Liver (tissue), 9 donors: ENCODE data around the gene ANO10. TPM values are rescaled to one million over a fixed set of nuclear protein-coding genes. Genes with fewer than 3 reads are reported as not detected.

Experiments used
- DNase-seq: peaks from one replicate; pipeline ENCODE4 v3.0.0-alpha.2; 2017; ENCODE audit warnings: low spot score
- H3K27ac ChIP-seq, 2 donors: one replicate each; pipeline ENCODE4 v1.7.0; 2013; ENCODE audit warnings: inconsistent platforms in 2 of 2, low read length in 2 of 2, control low read depth in 1 of 2, low read depth in 1 of 2, mild to moderate bottlenecking in 1 of 2
- H3K27me3 ChIP-seq, 4 donors: one replicate each; pipeline versions ENCODE4 v1.6.1 to v1.7.0; 2013; ENCODE audit warnings: low read length in 3 of 4, inconsistent platforms in 1 of 4, mild to moderate bottlenecking in 1 of 4, moderate library complexity in 1 of 4; ENCODE audit not compliant: control insufficient read depth in 4 of 4, insufficient read depth in 4 of 4
- H3K36me3 ChIP-seq, 4 donors: one replicate each; pipeline versions ENCODE4 v1.6.1 to v1.7.0; 2013; ENCODE audit warnings: low read length in 3 of 4, mild to moderate bottlenecking in 3 of 4, low read depth in 1 of 4, moderate library complexity in 1 of 4; ENCODE audit not compliant: control insufficient read depth in 4 of 4, insufficient read depth in 3 of 4
- H3K4me1 ChIP-seq, 4 donors: one replicate each; pipeline versions ENCODE4 v1.6.1 to v1.7.0; 2013; ENCODE audit warnings: low read length in 3 of 4, mild to moderate bottlenecking in 3 of 4, moderate library complexity in 1 of 4; ENCODE audit not compliant: control insufficient read depth in 4 of 4, insufficient read depth in 4 of 4
- H3K4me3 ChIP-seq, 3 donors: one replicate each; pipeline versions ENCODE4 v1.6.1 to v1.7.0; 2013; ENCODE audit warnings: low read length in 3 of 3, control low read depth in 1 of 3, low read depth in 1 of 3, mild to moderate bottlenecking in 1 of 3
- H3K9ac ChIP-seq, 2 donors: one replicate each; pipeline ENCODE4 v1.7.0; 2013; ENCODE audit warnings: low read length in 2 of 2, mild to moderate bottlenecking in 2 of 2, moderate library complexity in 2 of 2, control low read depth in 1 of 2, low read depth in 1 of 2
- H3K9me3 ChIP-seq, 4 donors: one replicate each; pipeline versions ENCODE4 v1.6.1 to v1.7.0; 2013; ENCODE audit warnings: low read length in 3 of 4; ENCODE audit not compliant: control insufficient read depth in 4 of 4
- ATF3 ChIP-seq: IDR thresholded peaks from 2 replicates; pipeline ENCODE4 v1.6.1; 2016; ENCODE audit warnings: antibody characterized with exemption
- CTCF ChIP-seq: fragments of 150-350 bp; IDR thresholded peaks from 2 replicates; pipeline ENCODE4 v1.5.1; 2017; ENCODE audit warnings: improper control_type of control experiment, low read depth, low read length; ENCODE audit not compliant: missing input control
- EGR1 ChIP-seq, 2 donors: IDR thresholded peaks; 2 replicates each; pipeline ENCODE4 v1.6.1; 2016 to 2018; ENCODE audit warnings: antibody characterized with exemption in 2 of 2, low read depth in 2 of 2
- FOXA1 ChIP-seq: IDR thresholded peaks from 2 replicates; pipeline ENCODE4 v1.6.1; 2016; ENCODE audit warnings: antibody characterized with exemption
- HNF4A ChIP-seq, 2 donors: conservative IDR thresholded peaks; 2 replicates each; pipeline ENCODE4 v1.6.1; 2016; ENCODE audit warnings: antibody characterized with exemption in 2 of 2, mild to moderate bottlenecking in 2 of 2
- HNF4G ChIP-seq: IDR thresholded peaks from 2 replicates; pipeline ENCODE4 v1.6.1; 2016; ENCODE audit warnings: antibody characterized with exemption
- JUND ChIP-seq, 2 donors: IDR thresholded peaks; 2 replicates each; pipeline ENCODE4 v1.6.1; 2016; ENCODE audit warnings: antibody characterized with exemption in 2 of 2
- MAX ChIP-seq: IDR thresholded peaks from 2 replicates; pipeline ENCODE4 v1.6.1; 2016; ENCODE audit warnings: antibody characterized with exemption
- NR2F2 ChIP-seq: IDR thresholded peaks from 2 replicates; pipeline ENCODE4 v1.6.1; 2016; ENCODE audit warnings: antibody characterized with exemption
- RXRA ChIP-seq, 2 donors: IDR thresholded peaks; 2 replicates each; pipeline ENCODE4 v1.6.1; 2017 to 2018; ENCODE audit warnings: antibody characterized with exemption in 2 of 2, mild to moderate bottlenecking in 1 of 2
- SP1 ChIP-seq: IDR thresholded peaks from 2 replicates; pipeline ENCODE4 v1.6.1; 2018; ENCODE audit warnings: antibody characterized with exemption, mild to moderate bottlenecking
- TAF1 ChIP-seq: conservative IDR thresholded peaks from 2 replicates; pipeline ENCODE4 v1.6.1; 2016; ENCODE audit warnings: antibody characterized with exemption, mild to moderate bottlenecking
- YY1 ChIP-seq: IDR thresholded peaks from 2 replicates; pipeline ENCODE4 v1.6.1; 2016; ENCODE audit warnings: antibody characterized with exemption, mild to moderate bottlenecking
- ZBTB33 ChIP-seq: IDR thresholded peaks from 2 replicates; pipeline ENCODE4 v1.6.1; 2016; ENCODE audit warnings: antibody characterized with exemption
- WGBS: extraction: QIAGEN DNeasy Blood & Tissue Kit; methylation state at CpG from one replicate; pipeline ENCODE4 v1.1.7; 2013; 5-methylcytosine and 5-hydroxymethylcytosine counted together
- polyA plus RNA-seq, 2 donors: library from polyadenylated mRNA; stranded (reverse) in 1 of 2; unstranded in 1 of 2; fragments of 200-250 nt in 1 of 2; fragments of >200 nt in 1 of 2; fragmentation: Nextera tagmentation in 1 of 2; extraction: Ambion mirVana in 1 of 2; gene quantifications; one replicate each; pipeline versions ENCODE4 v1.2.1 to v1.2.3, GENCODE V29; 2013 to 2015
- total RNA-seq, 2 donors: library from RNA; depleted of rRNA; stranded (reverse); fragments of >200 nt; gene quantifications; one replicate each; pipeline ENCODE4 v1.2.3, GENCODE V29; 2014
- donor health status: healthy.
- donor health status: healthy.
- donor health status: healthy.
- donor health status: healthy.
- donor health status: healthy.

The ANO10 gene
- total and polyA plus RNA-seq, 4 donors = 5.6 to 8.7 (median 6.8) TPM

DNA sequence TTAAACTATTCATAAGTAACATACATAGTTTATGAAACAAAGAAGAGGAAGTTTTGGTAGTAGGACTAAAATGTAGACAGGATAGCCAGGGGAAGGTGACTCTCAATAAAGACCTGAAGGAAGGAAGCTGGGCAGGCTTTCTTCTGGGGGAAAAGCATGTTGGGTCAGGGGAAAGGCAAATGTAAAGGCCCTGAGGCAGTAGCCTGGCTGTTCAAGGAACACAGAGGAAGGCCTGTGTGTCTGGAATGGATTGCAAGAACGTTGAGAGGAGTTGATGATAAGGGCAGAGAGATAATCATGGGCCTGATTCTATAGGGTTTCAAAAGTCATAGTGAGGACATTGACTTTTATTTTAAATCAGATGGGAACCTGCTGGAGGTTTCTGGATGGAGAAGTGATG lies 167.8 kb downstream of the ANO10 start:
- TF ChIP-seq TAF1 (no peak), JUND (IDR thresholded peaks at IDR 0.05) (no peak), ZBTB33 (no peak), EGR1 (IDR thresholded peaks at IDR 0.05; ENCODE audit: low read depth in 2 of 2) (no peak), CTCF (no peak), NR2F2 (no peak), RXRA (IDR thresholded peaks at IDR 0.05) (no peak), HNF4G (no peak)
- Histone ChIP-seq H3K9ac (no peak overlapping the region), H3K4me3 (no peak overlapping the region), H3K36me3 (no peaks in the 10 kb centered on the region), H3K4me1 (peaks cover 0 to 3% (median 0%) of the 10 kb centered on the region in 4 donors), H3K27me3 (no peaks in the 10 kb centered on the region), H3K27ac (no peak overlapping the region), H3K9me3 (no peaks in the 10 kb centered on the region)
- 73% methylated on average over 1 of the region's 1 CpG for WGBS
- DNase-seq = no peak

- no peak overlapping the region for H3K4me3 ChIP-seq
- no peaks in the 10 kb centered on the region for H3K27me3 ChIP-seq
- no peak for DNase-seq
- H3K36me3 ChIP-seq = no peaks in the 10 kb centered on the region
- no peaks in the 10 kb centered on the region for H3K4me1 ChIP-seq
- TF ChIP-seq YY1 (no peak), ZBTB33 (no peak), RXRA (IDR thresholded peaks at IDR 0.05) (no peak), HNF4G (no peak), NR2F2 (no peak), FOXA1 (no peak), ATF3 (no peak), JUND (IDR thresholded peaks at IDR 0.05) (no peak), EGR1 (IDR thresholded peaks at IDR 0.05; ENCODE audit: low read depth in 2 of 2) (no peak)
- H3K9me3 ChIP-seq = no peaks in the 10 kb centered on the region
- 98% methylated on average over 2 of the region's 2 CpGs for WGBS
- no peak overlapping the region for H3K9ac ChIP-seq
- H3K27ac ChIP-seq = no peak overlapping the region
Measured at GRCh38 chr3:43451670-43452254, 170.0 kb downstream of the ANO10 start.

DNA sequence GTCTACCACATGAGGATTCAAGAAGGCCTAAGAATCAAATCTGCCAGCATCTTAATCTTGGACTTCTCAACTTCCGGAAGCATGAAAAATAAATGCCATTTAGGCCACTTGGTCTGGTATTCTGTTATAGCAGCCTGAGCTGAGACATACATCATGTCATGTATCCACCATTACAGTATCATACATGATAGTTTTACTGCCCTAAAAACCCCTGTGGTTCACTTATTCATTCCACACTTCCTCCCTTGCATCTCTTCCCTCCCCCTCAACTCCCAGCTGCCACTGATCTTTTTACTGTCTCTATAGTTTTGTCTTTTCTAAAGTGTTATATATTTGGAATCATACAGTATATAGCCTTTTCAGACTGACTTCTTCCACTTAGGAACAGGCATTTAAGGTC lies 173.7 kb downstream of the ANO10 start:
- no peak overlapping the region for H3K9ac ChIP-seq
- no peaks in the 10 kb centered on the region for H3K36me3 ChIP-seq
- H3K27me3 ChIP-seq = no peaks in the 10 kb centered on the region
- H3K27ac ChIP-seq = no peak overlapping the region
- H3K4me1 ChIP-seq = no peaks in the 10 kb centered on the region
- no peak overlapping the region for H3K4me3 ChIP-seq
- no peak for TF ChIP-seq HNF4A (conservative IDR thresholded peaks at IDR 0.05)
- TF ChIP-seq JUND (IDR thresholded peaks at IDR 0.05) = no peak
- TF ChIP-seq MAX = no peak
- no peak for TF ChIP-seq SP1
- TF ChIP-seq ZBTB33 = no peak
- 100% methylated on average over 1 of the region's 1 CpG for WGBS
- no peaks in the 10 kb centered on the region for H3K9me3 ChIP-seq
- DNase-seq = no peak
